NCI-H748 treated with DMSO at 0.1 percent for 48 hours (cell line): ENCODE measurements around the gene FGD5.
A peak's percentile ranks its signal among the peaks of the same experiment; 100 is the strongest.

Experiments used
- DNase-seq: peaks from one replicate; lab custom pipeline; 2025; lab: John Stamatoyannopoulos, UW

The FGD5 gene

GRCh38 chr3:14933820-14934425 lies 115.2 kb downstream of the FGD5 start:
- no peak for DNase-seq

- no peak for DNase-seq
Observed at GRCh38 chr3:14935592-14936345, 117.0 kb downstream of the FGD5 start.

GRCh38 chr3:14938954-14939353 lies 120.2 kb downstream of the FGD5 start:
- no peak for DNase-seq

- no peak for DNase-seq
Observed at GRCh38 chr3:14941871-14942270, 123.1 kb downstream of the FGD5 start.

GRCh38 chr3:14943042-14943441 lies 124.3 kb downstream of the FGD5 start:
- DNase-seq: no peak

GRCh38 chr3:14946236-14946635 lies 127.5 kb downstream of the FGD5 start:
- DNase-seq: no peak

GRCh38 chr3:14946739-14947099 lies 128.0 kb downstream of the FGD5 start:
- DNase-seq: no peak

- DNase-seq: peak; percentile 67
Observed at GRCh38 chr3:14947100-14947885, 128.5 kb downstream of the FGD5 start, which contains the start of gene NR2C2. Gene NR2C2, plus strand, starts transcription at chr3:14947583. Its CDS starts 56,332 bp downstream, at chr3:15003915.

GRCh38 chr3:14947886-14948608 lies 129.3 kb downstream of the FGD5 start:
- DNase-seq: peak; percentile 73

- no peak for DNase-seq
Observed at GRCh38 chr3:14948609-14949038, 129.9 kb downstream of the FGD5 start.

- DNase-seq: no peak
Observed at GRCh38 chr3:14949126-14949525, 130.4 kb downstream of the FGD5 start.

GRCh38 chr3:14950274-14950673 lies 131.5 kb downstream of the FGD5 start:
- no peak for DNase-seq

- DNase-seq: no peak
Observed at GRCh38 chr3:14957153-14957552, 138.4 kb downstream of the FGD5 start.

- DNase-seq: no peak
Observed at GRCh38 chr3:14957925-14958324, 139.2 kb downstream of the FGD5 start.

GRCh38 chr3:14959359-14959943 lies 140.7 kb downstream of the FGD5 start:
- no peak for DNase-seq

- DNase-seq: no peak
Observed at GRCh38 chr3:14962762-14963161, 144.0 kb downstream of the FGD5 start.

GRCh38 chr3:14967285-14967684 lies 148.5 kb downstream of the FGD5 start:
- DNase-seq: no peak

GRCh38 chr3:14969671-14970070 lies 150.9 kb downstream of the FGD5 start:
- DNase-seq: no peak

GRCh38 chr3:14976317-14976716 lies 157.6 kb downstream of the FGD5 start:
- DNase-seq: no peak

GRCh38 chr3:14980689-14981088 lies 161.9 kb downstream of the FGD5 start:
- DNase-seq: no peak
